Islet of Langerhans (tissue), 1 donor: ENCODE data around the gene MINAR2.

Experiments
- FAIRE-seq: peaks from one replicate; lab custom pipeline; 2011; peaks lifted over from hg19 to GRCh38; lab: Jason Lieb, UNC

The MINAR2 gene

DNA sequence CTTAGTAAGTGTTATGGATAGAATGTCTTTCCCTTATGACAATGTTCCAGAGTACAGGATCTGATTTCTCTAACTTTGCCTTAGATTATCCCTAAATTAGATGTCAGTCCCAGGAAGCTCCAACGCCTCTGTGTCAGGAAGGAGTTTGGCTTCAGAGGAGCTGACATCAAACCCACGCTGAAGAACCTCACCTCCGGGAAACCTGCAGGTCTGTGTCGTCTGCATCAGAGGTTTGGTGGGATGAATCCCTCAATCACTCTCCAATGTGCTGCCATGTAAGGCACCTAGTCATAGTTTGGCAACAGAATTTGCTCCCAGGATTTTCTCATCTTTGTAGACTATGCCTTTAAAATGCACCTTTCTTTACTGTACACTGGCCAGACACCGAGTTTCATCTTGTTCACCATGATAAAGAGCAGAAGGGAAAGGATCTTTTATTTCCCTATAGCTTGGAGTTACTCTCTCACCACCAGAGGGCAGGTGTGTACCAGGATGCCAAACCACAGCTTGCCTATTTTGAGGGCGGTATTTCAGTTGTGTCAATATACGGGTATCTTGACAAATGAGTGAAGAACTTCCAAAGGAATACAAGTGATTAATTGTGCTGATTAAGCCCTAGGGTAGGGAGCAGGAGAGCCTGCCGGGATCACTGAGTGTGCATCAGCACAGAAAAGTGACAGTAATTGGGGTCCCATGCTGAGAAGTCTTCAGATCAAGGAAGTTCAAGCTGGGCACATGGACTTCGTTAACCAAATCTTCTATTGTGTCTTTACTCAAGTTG is 23.4 kb downstream of the MINAR2 start:
- peak; percentile 62 for FAIRE-seq

DNA sequence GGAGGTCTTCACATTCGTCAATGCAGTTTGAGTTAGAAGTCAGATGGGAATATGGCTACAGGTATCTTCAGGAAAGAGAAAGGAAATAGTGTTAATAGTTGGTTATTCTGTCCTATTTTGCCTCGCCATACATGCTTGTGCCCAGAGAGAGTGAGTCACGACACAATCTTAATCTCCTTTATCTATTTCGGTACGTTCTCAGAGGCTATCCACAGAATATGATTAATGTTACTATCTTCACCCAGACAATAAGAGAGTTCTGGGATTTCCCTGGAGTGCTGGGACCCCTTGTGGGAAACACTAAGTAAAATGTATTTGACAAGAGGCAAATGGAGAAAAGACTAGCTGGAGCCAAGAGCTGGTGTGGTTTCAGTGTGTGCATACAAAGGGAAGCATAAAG is 25.5 kb downstream of the MINAR2 start:
- FAIRE-seq = no peak

DNA sequence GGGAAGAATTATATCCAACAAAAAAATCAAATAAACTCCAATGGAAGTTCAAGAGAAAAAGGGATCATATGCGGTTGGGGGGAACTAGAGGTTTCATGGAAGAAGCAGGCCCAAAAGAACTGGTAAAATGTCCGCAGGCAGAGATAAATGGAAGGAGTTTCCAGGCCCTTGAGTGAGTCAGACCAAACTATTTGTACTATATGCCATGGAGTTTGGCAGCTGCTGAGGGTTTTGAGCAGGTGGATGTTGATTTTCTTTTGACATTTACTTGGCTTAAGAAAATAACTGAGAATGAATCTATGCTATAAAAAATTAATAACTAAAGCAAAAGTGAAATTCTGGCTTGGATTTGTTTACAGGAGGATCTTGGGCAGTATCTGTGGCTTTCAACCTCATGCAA is 33.7 kb downstream of the MINAR2 start:
- no peak for FAIRE-seq

DNA sequence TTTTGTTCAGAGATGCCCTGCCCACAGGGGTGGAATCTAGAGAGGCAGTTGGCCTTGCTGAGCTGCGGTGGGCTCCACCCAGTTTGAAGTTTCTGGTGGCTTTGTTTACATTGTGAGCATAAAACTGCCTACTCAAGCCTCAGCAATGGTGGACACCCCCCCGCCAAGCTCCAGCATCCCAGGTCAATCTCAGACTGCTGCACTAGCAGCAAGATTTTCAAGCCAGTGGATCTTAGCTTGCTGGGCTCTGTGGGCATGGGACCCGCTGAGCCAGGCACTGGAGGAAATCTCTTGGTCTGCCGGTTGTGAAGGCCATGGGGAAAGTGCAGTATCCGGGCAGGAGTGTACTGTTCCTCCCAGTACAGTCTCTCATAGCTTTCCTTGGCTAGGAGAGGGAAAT is 55.5 kb downstream of the MINAR2 start:
- FAIRE-seq = no peak

DNA sequence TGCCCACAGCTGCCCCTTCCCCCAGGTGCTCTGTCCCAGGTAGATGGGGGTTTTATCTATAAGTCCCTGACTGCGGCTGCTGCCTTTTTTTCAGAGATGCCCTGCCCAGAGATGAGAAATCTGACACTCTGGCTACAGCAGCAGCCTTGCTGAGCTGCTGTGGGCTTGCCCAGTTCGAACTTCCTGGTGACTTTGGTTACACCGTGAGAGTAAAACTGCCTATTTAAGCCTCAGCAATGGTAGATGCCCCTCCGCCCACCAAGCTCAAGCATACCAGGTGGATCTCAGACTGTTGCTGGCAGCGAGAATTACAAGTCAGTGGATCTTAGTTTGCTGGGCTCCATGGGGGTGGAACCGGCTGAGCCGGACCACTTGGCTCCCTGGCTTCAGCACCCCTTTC is 56.8 kb downstream of the MINAR2 start:
- FAIRE-seq = no peak

DNA sequence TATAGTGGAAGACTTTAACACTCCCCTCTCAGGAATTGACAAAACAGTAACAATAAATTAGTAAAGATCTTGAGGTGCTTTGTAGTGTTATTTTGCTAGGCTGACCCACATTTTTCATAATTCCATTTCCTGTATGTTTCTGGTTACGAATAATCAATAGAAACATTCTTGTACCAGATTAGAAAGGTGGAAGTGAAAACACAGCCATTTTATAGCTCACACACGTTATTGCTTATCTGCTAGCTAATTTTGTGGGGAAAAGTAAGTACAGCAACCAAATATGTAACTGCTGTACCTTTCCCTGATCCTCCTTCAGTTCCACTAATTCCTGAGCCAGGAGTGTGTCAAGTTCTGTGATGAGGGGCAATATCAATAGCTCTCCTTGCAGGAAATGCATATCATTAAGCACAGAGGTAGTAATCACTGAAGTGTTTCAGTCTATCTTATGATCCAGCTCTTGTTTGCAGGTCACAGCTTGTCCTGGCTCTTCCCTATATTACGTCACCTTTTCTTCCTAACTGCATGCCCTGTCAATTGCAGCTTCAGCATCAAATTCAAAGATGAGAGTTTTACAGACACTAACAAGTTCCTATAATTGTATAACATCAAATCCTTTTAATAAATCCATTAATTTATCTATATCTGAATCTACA is 59.4 kb downstream of the MINAR2 start:
- no peak for FAIRE-seq
